NB4 (cell line): ENCODE data around the gene SEPTIN11.

Source experiments
- DNase-seq: peaks from one replicate; pipeline ENCODE4 v3.0.0; 2010; ENCODE audit warnings: low read depth
- H3K4me3 ChIP-seq: one replicate; pipeline ENCODE4 v1.5.1; 2011; ENCODE audit warnings: mild to moderate bottlenecking, low read depth, low read length, moderate library complexity
- MYC ChIP-seq: IDR thresholded peaks from 2 replicates; pipeline ENCODE4 v1.6.1; 2011; ENCODE audit warnings: low read depth, low read length
- POLR2A ChIP-seq: IDR thresholded peaks from 2 replicates; pipeline ENCODE4 v1.6.1; 2011; ENCODE audit warnings: mild to moderate bottlenecking; ENCODE audit not compliant: insufficient read length; ENCODE audit errors: extremely low read depth
- TF ChIP-seq, protein P1 (sequence below): IDR thresholded peaks from 2 replicates; pipeline ENCODE4 v1.6.1; 2011; ENCODE audit warnings: low read depth, low read length
- TF ChIP-seq, protein P2 (sequence below): IDR thresholded peaks from one replicate; pipeline ENCODE4 v1.5.1; 2012; ENCODE audit warnings: low read depth, low read length

SEPTIN11 gene

DNA sequence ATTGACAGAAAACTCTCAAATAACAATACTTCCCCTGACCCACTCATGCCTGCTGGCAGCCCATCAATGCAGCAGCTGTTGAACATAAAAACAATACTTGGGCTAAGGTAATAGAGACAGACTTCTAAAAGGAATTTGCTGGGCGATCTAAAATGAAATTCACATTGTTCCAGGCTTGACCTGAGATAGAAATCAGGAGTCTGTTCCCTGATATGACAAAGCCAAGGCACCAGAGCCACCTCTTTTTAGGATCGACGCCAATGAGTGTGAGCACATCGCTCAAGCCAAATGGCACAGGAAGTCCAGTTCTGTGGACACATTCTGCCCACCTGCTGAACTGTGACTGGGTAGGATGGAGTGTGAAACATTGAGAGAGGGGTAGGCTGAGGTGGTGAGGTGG, 4.9 kb downstream of the SEPTIN11 start:
- no peak overlapping the region for H3K4me3 ChIP-seq
- no peak for TF ChIP-seq MYC
- TF ChIP-seq, protein P1, sequence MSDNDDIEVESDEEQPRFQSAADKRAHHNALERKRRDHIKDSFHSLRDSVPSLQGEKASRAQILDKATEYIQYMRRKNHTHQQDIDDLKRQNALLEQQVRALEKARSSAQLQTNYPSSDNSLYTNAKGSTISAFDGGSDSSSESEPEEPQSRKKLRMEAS: no peak
- no peak for TF ChIP-seq POLR2A
- TF ChIP-seq, protein P2, sequence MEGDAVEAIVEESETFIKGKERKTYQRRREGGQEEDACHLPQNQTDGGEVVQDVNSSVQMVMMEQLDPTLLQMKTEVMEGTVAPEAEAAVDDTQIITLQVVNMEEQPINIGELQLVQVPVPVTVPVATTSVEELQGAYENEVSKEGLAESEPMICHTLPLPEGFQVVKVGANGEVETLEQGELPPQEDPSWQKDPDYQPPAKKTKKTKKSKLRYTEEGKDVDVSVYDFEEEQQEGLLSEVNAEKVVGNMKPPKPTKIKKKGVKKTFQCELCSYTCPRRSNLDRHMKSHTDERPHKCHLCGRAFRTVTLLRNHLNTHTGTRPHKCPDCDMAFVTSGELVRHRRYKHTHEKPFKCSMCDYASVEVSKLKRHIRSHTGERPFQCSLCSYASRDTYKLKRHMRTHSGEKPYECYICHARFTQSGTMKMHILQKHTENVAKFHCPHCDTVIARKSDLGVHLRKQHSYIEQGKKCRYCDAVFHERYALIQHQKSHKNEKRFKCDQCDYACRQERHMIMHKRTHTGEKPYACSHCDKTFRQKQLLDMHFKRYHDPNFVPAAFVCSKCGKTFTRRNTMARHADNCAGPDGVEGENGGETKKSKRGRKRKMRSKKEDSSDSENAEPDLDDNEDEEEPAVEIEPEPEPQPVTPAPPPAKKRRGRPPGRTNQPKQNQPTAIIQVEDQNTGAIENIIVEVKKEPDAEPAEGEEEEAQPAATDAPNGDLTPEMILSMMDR: no peak
- no peak for DNase-seq

DNA sequence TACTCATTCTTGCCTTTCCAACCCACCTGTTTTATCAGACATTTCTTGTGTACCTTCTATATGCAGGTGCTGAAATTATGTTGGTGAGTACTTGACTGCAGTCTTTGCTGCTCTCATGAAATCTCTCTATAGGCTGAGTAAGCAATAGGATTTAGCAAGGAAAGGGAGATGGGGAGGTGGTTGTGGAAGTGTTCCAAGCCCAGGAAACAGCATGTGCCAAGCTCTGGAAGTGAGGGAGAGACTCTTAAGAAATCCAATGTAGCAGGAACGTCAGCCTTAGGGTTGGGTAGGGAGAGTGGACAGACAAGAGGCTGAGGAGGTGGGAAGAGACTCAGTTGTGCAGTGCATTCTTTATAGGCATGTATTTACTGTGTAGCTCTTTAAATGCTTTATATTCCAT, 5.6 kb downstream of the SEPTIN11 start:
- no peak overlapping the region for H3K4me3 ChIP-seq
- TF ChIP-seq MYC: no peak
- no peak for TF ChIP-seq POLR2A
- TF ChIP-seq, protein P2: no peak
- TF ChIP-seq, protein P1: no peak
- DNase-seq: no peak

DNA sequence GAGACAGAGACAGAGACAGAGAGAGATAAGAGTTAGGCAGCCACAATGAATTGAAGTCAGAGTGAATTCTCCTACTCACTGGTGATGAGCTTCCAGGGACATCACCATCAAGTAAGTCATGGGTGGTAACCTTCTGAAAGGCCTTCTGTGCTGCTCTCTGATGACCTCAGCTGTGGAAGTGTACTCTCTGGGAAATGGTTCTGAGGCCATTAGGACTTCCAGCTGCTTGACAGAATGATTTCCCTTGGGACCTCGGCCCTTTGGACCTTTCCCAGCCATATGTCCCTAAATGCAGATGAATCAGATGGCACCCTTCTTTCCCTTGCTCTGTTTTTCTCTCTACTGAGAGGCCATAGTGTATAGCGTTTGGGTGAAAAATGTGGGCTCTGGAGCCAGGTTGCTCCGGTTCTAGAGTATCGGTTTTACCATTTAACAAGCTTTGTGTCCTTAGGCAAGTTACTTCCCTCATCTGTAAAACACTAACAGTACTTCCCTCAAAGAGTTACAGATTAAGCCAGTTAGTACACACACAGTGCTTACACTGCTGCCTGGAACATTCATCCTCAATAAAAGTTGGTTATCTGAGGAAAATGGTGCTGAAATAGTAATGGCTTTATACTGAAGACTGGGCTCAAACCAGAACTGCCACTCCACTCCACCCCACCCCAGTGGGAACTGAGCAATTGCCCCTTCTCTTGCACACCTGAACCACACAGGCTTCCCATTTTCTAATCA, 7.6 kb downstream of the SEPTIN11 start:
- no peak for DNase-seq
- no peak overlapping the region for H3K4me3 ChIP-seq
- TF ChIP-seq POLR2A (no peak), MYC (no peak)
- TF ChIP-seq, protein P2: no peak
- TF ChIP-seq, protein P1: no peak

DNA sequence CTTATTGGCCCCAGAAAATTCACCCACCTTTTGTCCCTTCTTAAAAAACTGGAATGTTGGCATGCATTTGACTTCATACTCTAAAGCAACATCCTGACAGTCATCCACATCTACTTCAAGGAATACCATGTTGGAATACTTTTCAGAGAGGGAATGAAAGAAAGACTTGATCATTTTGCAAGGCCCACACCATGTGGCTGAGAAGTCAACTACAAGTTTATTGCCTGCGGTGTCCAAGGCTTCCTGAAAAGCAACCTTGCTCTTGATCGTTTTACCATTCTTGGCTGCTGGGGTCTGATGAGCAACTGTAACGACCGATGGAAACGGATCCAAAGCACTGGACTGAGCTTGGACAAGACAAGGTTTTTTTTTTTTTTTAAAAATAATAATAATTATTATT, 9.3 kb downstream of the SEPTIN11 start:
- no peak for DNase-seq
- H3K4me3 ChIP-seq: no peak overlapping the region
- TF ChIP-seq, protein P2: no peak
- TF ChIP-seq MYC: no peak
- no peak for TF ChIP-seq POLR2A
- TF ChIP-seq, protein P1: no peak

DNA sequence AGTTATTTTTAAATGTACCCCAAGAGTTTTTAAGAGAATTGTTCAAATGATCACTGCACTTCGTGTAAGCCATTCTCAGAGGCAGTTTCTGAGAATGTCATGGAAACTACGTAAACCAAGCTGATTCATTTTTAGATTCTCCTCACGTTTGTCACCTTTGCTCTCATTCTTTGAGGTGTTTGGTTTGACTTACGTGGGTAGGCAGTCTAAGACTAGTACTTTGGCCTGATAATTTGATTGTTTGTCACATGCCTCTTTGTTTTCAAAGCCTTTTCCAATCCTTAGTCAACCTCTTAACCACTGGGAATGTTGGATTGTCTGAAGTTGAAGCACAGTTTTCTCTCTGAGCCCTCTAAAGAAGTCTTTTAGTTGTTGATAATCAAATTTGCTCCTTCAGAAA, 10.5 kb downstream of the SEPTIN11 start:
- TF ChIP-seq, protein P1: no peak
- no peak for TF ChIP-seq MYC
- TF ChIP-seq, protein P2: no peak
- no peak for TF ChIP-seq POLR2A

More for the DNA sequence above, 10.5 kb downstream of the SEPTIN11 start:
- DNase-seq: no peak
- H3K4me3 ChIP-seq: no peak overlapping the region
